ENCODE measurements around the gene FBXW7. TPM values are rescaled to one million over a fixed set of nuclear protein-coding genes. Genes with fewer than 3 reads are reported as not detected.

Gene FBXW7
- total RNA-seq, 2 donors from 2014 or later: 37.4 to 39.6 TPM

- Mint-ChIP-seq H3K27me3 (no peaks in the 10 kb centered on the region), H3K9me3 (no peaks in the 10 kb centered on the region), H3K36me3 (ENCODE audit: low read depth) (no peaks in the 10 kb centered on the region), H3K4me3 (peak overlapping the region; percentile 41), H3K27ac (peak overlapping the region; percentile 59), H3K4me1 (peaks cover 7% of the 10 kb centered on the region)
- peak; percentile 100 for ATAC-seq (replicated peaks)
Measured at GRCh38 chr4:152485726-152486276, 50.1 kb downstream of the FBXW7 start.

GRCh38 chr4:152482211-152482610 lies 53.7 kb downstream of the FBXW7 start:
- Mint-ChIP-seq H3K36me3 (ENCODE audit: low read depth) (no peaks in the 10 kb centered on the region), H3K4me1 (peaks cover 7% of the 10 kb centered on the region), H3K4me3 (no peak overlapping the region), H3K27ac (no peak overlapping the region), H3K27me3 (no peaks in the 10 kb centered on the region), H3K9me3 (no peaks in the 10 kb centered on the region)
- no peak for ATAC-seq (replicated peaks)

- Mint-ChIP-seq H3K36me3 (ENCODE audit: low read depth) (no peaks in the 10 kb centered on the region), H3K4me3 (no peak overlapping the region), H3K27me3 (no peaks in the 10 kb centered on the region), H3K27ac (no peak overlapping the region), H3K9me3 (no peaks in the 10 kb centered on the region), H3K4me1 (peaks cover 7% of the 10 kb centered on the region)
- no peak for ATAC-seq (replicated peaks)
Measured at GRCh38 chr4:152480901-152481300, 55.0 kb downstream of the FBXW7 start.

- Mint-ChIP-seq H3K4me1 (peaks cover 7% of the 10 kb centered on the region), H3K27ac (no peak overlapping the region), H3K36me3 (ENCODE audit: low read depth) (no peaks in the 10 kb centered on the region), H3K27me3 (no peaks in the 10 kb centered on the region), H3K9me3 (no peaks in the 10 kb centered on the region), H3K4me3 (no peak overlapping the region)
- ATAC-seq (replicated peaks): no peak
Measured at GRCh38 chr4:152480326-152480725, 55.6 kb downstream of the FBXW7 start.

GRCh38 chr4:152479428-152480026 lies 56.4 kb downstream of the FBXW7 start:
- H3K27ac Mint-ChIP-seq: no peak overlapping the region
- ATAC-seq (replicated peaks): no peak
- peaks cover 7% of the 10 kb centered on the region for H3K4me1 Mint-ChIP-seq
- H3K36me3 Mint-ChIP-seq (ENCODE audit: low read depth): no peaks in the 10 kb centered on the region
- no peaks in the 10 kb centered on the region for H3K9me3 Mint-ChIP-seq
- H3K4me3 Mint-ChIP-seq: no peak overlapping the region
- no peaks in the 10 kb centered on the region for H3K27me3 Mint-ChIP-seq

GRCh38 chr4:152478461-152479237 lies 57.2 kb downstream of the FBXW7 start:
- no peaks in the 10 kb centered on the region for H3K9me3 Mint-ChIP-seq
- no peak overlapping the region for H3K27ac Mint-ChIP-seq
- ATAC-seq (replicated peaks): no peak
- no peaks in the 10 kb centered on the region for H3K27me3 Mint-ChIP-seq
- H3K4me3 Mint-ChIP-seq: no peak overlapping the region
- peaks cover 12% of the 10 kb centered on the region for H3K4me1 Mint-ChIP-seq
- H3K36me3 Mint-ChIP-seq (ENCODE audit: low read depth): no peaks in the 10 kb centered on the region

- ATAC-seq (replicated peaks): no peak
- Mint-ChIP-seq H3K27ac (no peak overlapping the region), H3K27me3 (no peaks in the 10 kb centered on the region), H3K4me1 (peaks cover 13% of the 10 kb centered on the region), H3K4me3 (no peak overlapping the region), H3K9me3 (no peaks in the 10 kb centered on the region), H3K36me3 (ENCODE audit: low read depth) (no peaks in the 10 kb centered on the region)
Measured at GRCh38 chr4:152476796-152477195, 59.1 kb downstream of the FBXW7 start.

- Mint-ChIP-seq H3K27ac (no peak overlapping the region), H3K36me3 (ENCODE audit: low read depth) (no peaks in the 10 kb centered on the region), H3K27me3 (no peaks in the 10 kb centered on the region), H3K9me3 (peaks cover 3% of the 10 kb centered on the region), H3K4me1 (peaks cover 12% of the 10 kb centered on the region), H3K4me3 (no peak overlapping the region)
- no peak for ATAC-seq (replicated peaks)
Measured at GRCh38 chr4:152471251-152471792, 64.6 kb downstream of the FBXW7 start.

- no peak overlapping the region for H3K27ac Mint-ChIP-seq
- H3K27me3 Mint-ChIP-seq: no peaks in the 10 kb centered on the region
- H3K9me3 Mint-ChIP-seq: peaks cover 3% of the 10 kb centered on the region
- H3K36me3 Mint-ChIP-seq (ENCODE audit: low read depth): no peaks in the 10 kb centered on the region
- peaks cover 18% of the 10 kb centered on the region for H3K4me1 Mint-ChIP-seq
- ATAC-seq (replicated peaks): no peak
- H3K4me3 Mint-ChIP-seq: no peak overlapping the region
Measured at GRCh38 chr4:152468408-152468807, 67.5 kb downstream of the FBXW7 start.

- H3K36me3 Mint-ChIP-seq (ENCODE audit: low read depth): no peaks in the 10 kb centered on the region
- peaks cover 25% of the 10 kb centered on the region for H3K4me1 Mint-ChIP-seq
- H3K27ac Mint-ChIP-seq: no peak overlapping the region
- peaks cover 3% of the 10 kb centered on the region for H3K9me3 Mint-ChIP-seq
- no peak overlapping the region for H3K4me3 Mint-ChIP-seq
- ATAC-seq (replicated peaks): no peak
- H3K27me3 Mint-ChIP-seq: no peaks in the 10 kb centered on the region
Measured at GRCh38 chr4:152467101-152467500, 68.8 kb downstream of the FBXW7 start.

- H3K27ac Mint-ChIP-seq: peak overlapping the region; percentile 21
- H3K4me1 Mint-ChIP-seq: peaks cover 33% of the 10 kb centered on the region
- no peaks in the 10 kb centered on the region for H3K9me3 Mint-ChIP-seq
- no peaks in the 10 kb centered on the region for H3K27me3 Mint-ChIP-seq
- H3K4me3 Mint-ChIP-seq: peak overlapping the region; percentile 17
- no peaks in the 10 kb centered on the region for H3K36me3 Mint-ChIP-seq (ENCODE audit: low read depth)
- no peak for ATAC-seq (replicated peaks)
Measured at GRCh38 chr4:152464030-152464823, 71.7 kb downstream of the FBXW7 start.

GRCh38 chr4:152463562-152463961 lies 72.3 kb downstream of the FBXW7 start:
- Mint-ChIP-seq H3K9me3 (no peaks in the 10 kb centered on the region), H3K4me3 (peak overlapping the region; percentile 17), H3K4me1 (peaks cover 39% of the 10 kb centered on the region), H3K36me3 (ENCODE audit: low read depth) (no peaks in the 10 kb centered on the region), H3K27me3 (no peaks in the 10 kb centered on the region), H3K27ac (peak overlapping the region; percentile 21)
- peak; percentile 13 for ATAC-seq (replicated peaks)

GRCh38 chr4:152462695-152463094 lies 73.2 kb downstream of the FBXW7 start:
- no peak for ATAC-seq (replicated peaks)
- Mint-ChIP-seq H3K4me3 (no peak overlapping the region), H3K4me1 (peaks cover 44% of the 10 kb centered on the region), H3K9me3 (no peaks in the 10 kb centered on the region), H3K27ac (peak overlapping the region; percentile 36), H3K27me3 (no peaks in the 10 kb centered on the region), H3K36me3 (ENCODE audit: low read depth) (no peaks in the 10 kb centered on the region)

GRCh38 chr4:152462047-152462446 lies 73.8 kb downstream of the FBXW7 start:
- Mint-ChIP-seq H3K36me3 (ENCODE audit: low read depth) (no peaks in the 10 kb centered on the region), H3K4me3 (no peak overlapping the region), H3K27me3 (no peaks in the 10 kb centered on the region), H3K4me1 (peaks cover 41% of the 10 kb centered on the region), H3K9me3 (no peaks in the 10 kb centered on the region), H3K27ac (peak overlapping the region; percentile 36)
- no peak for ATAC-seq (replicated peaks)
